ENCODE data around the gene CYP4Z1.
"Not testable (repeated sequence)": the region's sequence is repeated elsewhere in the genome, so short reads cannot be mapped to it uniquely, and the experiment has no call there.

Gene CYP4Z1

GRCh38 chr1:47067097-47067594 is at the start of gene CYP4Z1:
Gene CYP4Z1, plus strand, starts transcription at chr1:47067231. Its CDS starts 260 bp downstream, at chr1:47067491.
- in situ Hi-C loops (cut with MboI; ENCODE audit: low sequenced_read_pairs) = no loop called here

GRCh38 chr1:47021070-47021469 is 46.0 kb upstream of the CYP4Z1 start:
- in situ Hi-C loops (cut with MboI; ENCODE audit: low sequenced_read_pairs) = no loop called here

- in situ Hi-C loops (cut with MboI; ENCODE audit: low sequenced_read_pairs) = no loop called here
Observed at GRCh38 chr1:47023268-47024140, 43.5 kb upstream of the CYP4Z1 start, which contains the start of gene CYP4X1. Gene CYP4X1, plus strand, starts transcription at chr1:47023669. Its CDS starts 149 bp downstream, at chr1:47023818.

GRCh38 chr1:47024141-47024801 is 42.8 kb upstream of the CYP4Z1 start:
- in situ Hi-C loops (cut with MboI; ENCODE audit: low sequenced_read_pairs) = no loop called here

- in situ Hi-C loops (cut with MboI; ENCODE audit: low sequenced_read_pairs) = no loop called here
Observed at GRCh38 chr1:47030170-47030805, 36.7 kb upstream of the CYP4Z1 start.

GRCh38 chr1:47031059-47031458 is 36.0 kb upstream of the CYP4Z1 start:
- in situ Hi-C loops (cut with MboI; ENCODE audit: low sequenced_read_pairs) = no loop called here

- in situ Hi-C loops (cut with MboI; ENCODE audit: low sequenced_read_pairs) = no loop called here
Observed at GRCh38 chr1:47031585-47031984, 35.4 kb upstream of the CYP4Z1 start.

- in situ Hi-C loops (cut with MboI; ENCODE audit: low sequenced_read_pairs) = no loop called here
Observed at GRCh38 chr1:47036764-47037163, 30.3 kb upstream of the CYP4Z1 start.

- in situ Hi-C loops (cut with MboI; ENCODE audit: low sequenced_read_pairs) = no loop called here
Observed at GRCh38 chr1:47059376-47059775, 7.7 kb upstream of the CYP4Z1 start.

- in situ Hi-C loops (cut with MboI; ENCODE audit: low sequenced_read_pairs) = not testable (repeated sequence)
Observed at GRCh38 chr1:47069080-47069479, 2.0 kb downstream of the CYP4Z1 start.

GRCh38 chr1:47069509-47069908 is 2.5 kb downstream of the CYP4Z1 start:
- in situ Hi-C loops (cut with MboI; ENCODE audit: low sequenced_read_pairs) = not testable (repeated sequence)

- in situ Hi-C loops (cut with MboI; ENCODE audit: low sequenced_read_pairs) = not testable (repeated sequence)
Observed at GRCh38 chr1:47089356-47089755, 22.3 kb downstream of the CYP4Z1 start.

GRCh38 chr1:47091476-47091875 is 24.4 kb downstream of the CYP4Z1 start:
- in situ Hi-C loops (cut with MboI; ENCODE audit: low sequenced_read_pairs) = not testable (repeated sequence)

GRCh38 chr1:47104816-47105215 is 37.8 kb downstream of the CYP4Z1 start:
- in situ Hi-C loops (cut with MboI; ENCODE audit: low sequenced_read_pairs) = no loop called here

GRCh38 chr1:47106792-47107191 is 39.8 kb downstream of the CYP4Z1 start:
- in situ Hi-C loops (cut with MboI; ENCODE audit: low sequenced_read_pairs) = no loop called here

- in situ Hi-C loops (cut with MboI; ENCODE audit: low sequenced_read_pairs) = not testable (repeated sequence)
Observed at GRCh38 chr1:47107851-47108574, 41.0 kb downstream of the CYP4Z1 start.

GRCh38 chr1:47109482-47109881 is 42.5 kb downstream of the CYP4Z1 start:
- in situ Hi-C loops (cut with MboI; ENCODE audit: low sequenced_read_pairs) = not testable (repeated sequence)

GRCh38 chr1:47113178-47113577 is 46.1 kb downstream of the CYP4Z1 start:
- in situ Hi-C loops (cut with MboI; ENCODE audit: low sequenced_read_pairs) = no loop called here

GRCh38 chr1:47121039-47121438 is 54.0 kb downstream of the CYP4Z1 start:
- in situ Hi-C loops (cut with MboI; ENCODE audit: low sequenced_read_pairs) = not testable (repeated sequence)

GRCh38 chr1:47124834-47125233 is 57.8 kb downstream of the CYP4Z1 start:
- in situ Hi-C loops (cut with MboI; ENCODE audit: low sequenced_read_pairs) = not testable (repeated sequence)

GRCh38 chr1:47126997-47127396 is 60.0 kb downstream of the CYP4Z1 start:
- in situ Hi-C loops (cut with MboI; ENCODE audit: low sequenced_read_pairs) = not testable (repeated sequence)

Measured in hTERT RPE-1 (cell line).